ENCODE data around the gene DPH5. TPM values are rescaled to one million over a fixed set of nuclear protein-coding genes. Genes with fewer than 3 reads are reported as not detected.
"Not testable (repeated sequence)": the region's sequence is repeated elsewhere in the genome, so short reads cannot be mapped to it uniquely, and the experiment has no call there.

Gene DPH5
- total RNA-seq, 1 experiment from 2014 or later = 80.4 TPM

- in situ Hi-C loops (cut with HindIII; ENCODE audit: low sequenced_read_pairs) = no loop called here
These were observed 74.8 kb downstream of the DPH5 start for GRCh38 chr1:100950781-100951180.

GRCh38 chr1:100950337-100950736 lies 75.2 kb downstream of the DPH5 start:
- in situ Hi-C loops (cut with HindIII; ENCODE audit: low sequenced_read_pairs) = no loop called here
- no peak for DNase-seq (ENCODE audit: low spot score)

More at GRCh38 chr1:100950781-100951180, 74.8 kb downstream of the DPH5 start:
- no peak for DNase-seq (ENCODE audit: low spot score)

DNA sequence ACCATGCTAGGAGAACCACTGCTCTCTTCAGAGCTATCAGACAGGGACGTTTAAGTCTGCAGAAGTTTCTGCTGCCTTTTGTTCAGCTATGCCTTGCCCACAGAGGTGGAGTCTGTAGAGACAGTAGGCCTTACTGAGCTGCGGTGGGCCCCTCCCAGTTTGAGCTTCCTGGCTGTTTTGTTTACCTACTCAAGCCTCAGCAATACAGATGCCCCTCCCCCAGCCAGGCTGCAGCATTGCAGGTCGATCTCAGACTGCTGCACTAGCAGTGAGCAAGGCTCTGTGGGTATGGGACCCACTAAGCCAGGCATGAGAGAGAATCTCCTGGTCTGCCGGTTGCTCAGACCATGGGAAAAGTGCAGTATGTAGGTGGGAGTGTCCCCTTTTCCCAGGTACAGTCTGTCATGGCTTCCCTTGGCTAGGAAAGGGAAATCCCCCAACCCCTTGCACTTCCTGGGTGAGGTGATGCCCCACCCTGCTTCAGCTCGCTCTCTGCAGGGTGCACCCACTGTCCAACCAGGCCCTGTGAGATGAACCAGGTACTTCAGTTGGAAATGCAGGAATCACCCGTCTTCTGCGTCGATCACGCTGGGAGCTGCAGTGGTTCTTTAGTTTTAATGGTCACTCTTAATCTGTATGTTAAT lies 75.9 kb downstream of the DPH5 start:
- in situ Hi-C loops (cut with HindIII; ENCODE audit: low sequenced_read_pairs) = loop anchor here (25.0 kb wide), 1 partner anchor 338 kb away; no protein-coding TSS in a partner anchor
- not testable (repeated sequence) for DNase-seq (ENCODE audit: low spot score)

- in situ Hi-C loops (cut with HindIII; ENCODE audit: low sequenced_read_pairs) = loop anchor here (25.0 kb wide), 1 partner anchor 338 kb away; no protein-coding TSS in a partner anchor
These were observed 76.7 kb downstream of the DPH5 start for GRCh38 chr1:100948721-100949405.

DNA sequence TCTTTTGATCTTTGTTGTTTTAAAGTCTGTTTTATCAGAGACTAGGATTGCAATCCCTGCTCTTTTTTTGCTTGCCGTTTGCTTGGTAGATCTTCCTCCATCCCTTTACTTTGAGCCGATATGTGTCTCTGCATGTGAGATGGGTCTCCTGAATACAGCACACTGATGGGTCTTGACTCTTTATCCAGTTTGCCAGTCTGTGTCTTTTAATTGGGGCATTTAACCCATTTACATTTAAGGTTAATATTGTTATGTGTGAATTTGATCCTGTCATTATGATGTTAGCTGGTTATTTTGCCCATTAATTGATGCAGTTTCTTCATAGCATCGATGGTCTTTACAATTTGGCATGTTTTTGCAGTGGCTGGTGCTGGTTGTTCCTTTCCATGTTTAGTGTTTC lies 77.8 kb downstream of the DPH5 start:
- in situ Hi-C loops (cut with HindIII; ENCODE audit: low sequenced_read_pairs) = loop anchor here (25.0 kb wide), 1 partner anchor 339 kb away; no protein-coding TSS in a partner anchor
- DNase-seq (ENCODE audit: low spot score) = not testable (repeated sequence)

More at GRCh38 chr1:100948721-100949405, 76.7 kb downstream of the DPH5 start:
- not testable (repeated sequence) for DNase-seq (ENCODE audit: low spot score)

- not testable (repeated sequence) for DNase-seq (ENCODE audit: low spot score)
- in situ Hi-C loops (cut with HindIII; ENCODE audit: low sequenced_read_pairs) = loop anchor here (25.0 kb wide), 1 partner anchor 341 kb away; no protein-coding TSS in a partner anchor
These were observed 79.5 kb downstream of the DPH5 start for GRCh38 chr1:100946064-100946463.

GRCh38 chr1:100943533-100943932 lies 82.1 kb downstream of the DPH5 start:
- in situ Hi-C loops (cut with HindIII; ENCODE audit: low sequenced_read_pairs) = loop anchor here (25.0 kb wide), 1 partner anchor 344 kb away; no protein-coding TSS in a partner anchor

GRCh38 chr1:100942304-100943046 lies 83.1 kb downstream of the DPH5 start:
- DNase-seq (ENCODE audit: low spot score) = no peak
- in situ Hi-C loops (cut with HindIII; ENCODE audit: low sequenced_read_pairs) = loop anchor here (25.0 kb wide), 1 partner anchor 345 kb away; no protein-coding TSS in a partner anchor

More at GRCh38 chr1:100943533-100943932, 82.1 kb downstream of the DPH5 start:
- DNase-seq (ENCODE audit: low spot score) = no peak

DNA sequence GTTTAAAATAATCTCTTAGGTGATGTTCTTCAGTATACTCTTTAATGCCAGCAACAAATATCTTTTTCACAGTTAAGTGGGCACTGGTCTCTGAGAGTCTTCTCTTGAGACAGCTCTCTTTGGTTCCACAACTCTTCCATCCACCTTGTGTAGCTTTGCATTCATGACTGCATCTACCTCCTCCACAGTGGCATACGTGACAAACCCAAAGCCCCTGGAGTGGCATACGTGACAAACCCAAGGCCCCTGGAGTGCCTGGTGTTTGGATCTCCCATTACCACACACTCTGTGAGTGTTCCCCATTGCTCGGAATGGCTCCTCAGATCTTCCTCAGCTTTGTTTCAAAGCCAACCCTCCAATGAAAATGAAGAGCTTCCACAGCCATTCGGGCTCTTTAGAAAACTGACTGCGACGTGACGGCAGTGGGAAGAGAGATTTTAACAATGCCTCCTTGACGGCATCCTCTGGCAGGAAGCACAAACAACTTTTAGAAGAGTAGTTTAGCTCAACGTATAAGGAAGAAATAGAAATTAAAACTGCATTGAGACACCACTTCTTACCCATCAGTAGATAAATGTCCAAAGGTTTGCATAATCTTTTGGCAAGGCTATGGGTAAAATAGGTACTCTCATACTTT lies 83.9 kb downstream of the DPH5 start:
- no peak for DNase-seq (ENCODE audit: low spot score)
- in situ Hi-C loops (cut with HindIII; ENCODE audit: low sequenced_read_pairs) = loop anchor here (25.0 kb wide), 1 partner anchor 346 kb away; no protein-coding TSS in a partner anchor

DNA sequence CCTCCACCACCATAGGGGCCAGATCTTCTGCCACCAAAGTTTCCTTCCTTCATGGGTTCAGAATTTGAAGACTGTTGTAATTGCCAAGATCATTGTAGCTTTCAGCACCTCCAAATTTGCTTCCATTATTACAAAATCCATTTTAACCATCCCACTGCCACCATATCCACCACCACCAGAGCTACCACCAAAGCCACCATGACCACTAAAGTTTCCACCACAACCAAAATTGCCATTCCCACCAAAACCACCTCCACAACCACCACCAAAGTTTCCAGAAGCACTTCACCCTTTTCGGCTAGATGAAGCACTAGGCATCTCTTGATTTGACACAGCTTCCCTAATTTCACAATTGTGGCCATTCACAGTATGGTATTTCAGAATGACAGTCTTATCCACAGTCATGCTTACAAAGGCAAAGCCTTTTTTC lies 84.5 kb downstream of the DPH5 start:
- DNase-seq (ENCODE audit: low spot score) = no peak
- in situ Hi-C loops (cut with HindIII; ENCODE audit: low sequenced_read_pairs) = loop anchor here (25.0 kb wide), 1 partner anchor 346 kb away; no protein-coding TSS in a partner anchor

Other genes with a start within 250 kb of the DPH5 start
- 20.4 and 36.9 TPM in 2 replicates for gene EXTL2, start 130.9 kb downstream of the DPH5 start, total RNA-seq (2014; rRNA removed; shearing (Covaris generic))
- gene SLC30A7, start 129.7 kb downstream of the DPH5 start, total RNA-seq (2014; rRNA removed; shearing (Covaris generic)) = 17.6 and 18.4 TPM in 2 replicates
- not detected in 2 replicates for gene S1PR1, start 211.2 kb upstream of the DPH5 start, total RNA-seq (2014; rRNA removed; shearing (Covaris generic))

Measured in G401 (cell line).